ENCODE data around the gene CACNA1H.

GRCh38 chr16:1215574-1216295 is 62.8 kb downstream of the CACNA1H start:
- TF ChIP-seq EZH2 (IDR thresholded peaks at IDR 0.05; ENCODE audit: borderline replicate concordance, low read depth, low read length, poor library complexity, severe bottlenecking) (no peak), CTCF (conservative IDR thresholded peaks at IDR 0.05; ENCODE audit: low read depth, low read length) (no peak)

Data from A673 (cell line).